T47D (cell line): ENCODE measurements around the gene C9orf153.
"Not testable (repeated sequence)": the region's sequence is repeated elsewhere in the genome, so short reads cannot be mapped to it uniquely, and the experiment has no call there.

Source experiments
- DNase-seq, 2 experiments: peaks; one replicate each; pipeline versions ENCODE4 v3.0.0 to v3.0.0-alpha.2; 2011 to 2012; ENCODE audit warnings: low read depth in 1 of 2, low spot score in 1 of 2
- JUND ChIP-seq: IDR thresholded peaks from 2 replicates; pipeline ENCODE4 v1.6.1; 2012; ENCODE audit warnings: low read depth
- in situ Hi-C: cut with HindIII; loops from 2 replicates; pipeline ENCODE4 v1.10.0; 2016; ENCODE audit warnings: low sequenced_read_pairs, low pct_unique_long_range_greater_than_20kb

C9orf153 gene

DNA sequence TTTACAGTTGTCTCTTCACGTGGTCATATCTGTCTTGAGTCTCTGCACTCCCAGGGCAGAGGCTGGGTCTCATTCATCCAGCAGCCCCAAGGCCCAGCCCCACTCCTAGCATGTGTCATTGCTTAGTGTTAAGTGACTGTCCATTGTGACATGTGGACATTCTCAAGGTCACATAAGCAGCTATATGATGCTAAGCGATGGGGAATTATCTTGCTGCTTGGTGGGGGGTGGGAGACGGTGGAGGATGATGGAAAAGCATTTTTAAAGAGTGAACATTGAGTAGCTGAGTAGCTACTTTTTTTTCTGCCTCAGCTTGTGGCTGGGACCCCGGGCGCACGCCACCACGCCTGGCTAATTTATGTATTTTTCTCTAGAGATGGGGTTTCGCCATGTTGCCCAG, at the start of gene C9orf153:
C9orf153 (minus strand) TSS at position 101 of the 400 bp plus-strand sequence. CDS start 30,054 bp downstream, outside the sequence.
- in situ Hi-C loops: no loop called here
- TF ChIP-seq JUND: no peak
- DNase-seq: no peak

DNA sequence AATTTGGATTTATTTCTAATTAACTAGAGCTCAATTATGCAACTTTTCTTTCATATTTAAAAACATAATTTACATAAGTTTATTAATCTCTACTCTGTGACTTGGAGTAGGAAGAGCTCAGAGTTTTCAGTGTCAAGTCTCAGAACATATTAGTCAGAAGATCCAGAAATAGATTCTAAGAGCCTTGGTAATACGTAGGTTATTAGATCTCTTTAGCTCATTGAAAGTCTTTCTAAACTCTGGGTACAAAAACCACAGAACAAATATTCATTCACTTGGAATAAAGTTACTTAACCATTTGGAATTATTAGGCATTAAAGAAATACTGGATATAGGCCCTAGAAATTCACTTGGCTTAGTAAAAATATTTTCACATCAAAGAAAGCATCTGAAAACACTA, 49.2 kb upstream of the C9orf153 start:
- TF ChIP-seq JUND: no peak
- no peak for DNase-seq
- in situ Hi-C loops: no loop called here

DNA sequence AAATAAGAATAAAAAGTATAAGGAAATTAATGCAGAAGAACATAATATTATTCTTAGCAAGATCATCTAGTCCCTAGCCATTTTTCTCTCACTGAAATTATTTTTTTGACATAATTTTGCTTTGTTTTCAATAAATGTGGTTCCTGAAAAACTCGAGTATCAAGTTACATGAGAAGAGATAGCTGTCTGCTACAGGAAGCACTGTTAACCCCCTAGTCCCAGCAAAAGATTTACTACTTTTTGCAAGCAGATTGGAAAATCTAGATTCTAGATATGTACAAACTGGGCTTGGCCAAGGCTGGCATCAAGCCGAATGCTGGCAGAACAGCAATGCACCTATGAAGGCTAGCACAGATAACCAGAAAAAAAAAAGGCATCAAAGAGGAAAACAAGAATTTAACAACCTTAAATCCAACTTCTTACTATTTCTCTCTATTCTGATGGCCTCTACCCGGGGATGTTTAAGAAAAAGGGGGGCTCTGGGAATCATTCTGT, 44.8 kb upstream of the C9orf153 start:
- DNase-seq: no peak
- no peak for TF ChIP-seq JUND
- in situ Hi-C loops: no loop called here

DNA sequence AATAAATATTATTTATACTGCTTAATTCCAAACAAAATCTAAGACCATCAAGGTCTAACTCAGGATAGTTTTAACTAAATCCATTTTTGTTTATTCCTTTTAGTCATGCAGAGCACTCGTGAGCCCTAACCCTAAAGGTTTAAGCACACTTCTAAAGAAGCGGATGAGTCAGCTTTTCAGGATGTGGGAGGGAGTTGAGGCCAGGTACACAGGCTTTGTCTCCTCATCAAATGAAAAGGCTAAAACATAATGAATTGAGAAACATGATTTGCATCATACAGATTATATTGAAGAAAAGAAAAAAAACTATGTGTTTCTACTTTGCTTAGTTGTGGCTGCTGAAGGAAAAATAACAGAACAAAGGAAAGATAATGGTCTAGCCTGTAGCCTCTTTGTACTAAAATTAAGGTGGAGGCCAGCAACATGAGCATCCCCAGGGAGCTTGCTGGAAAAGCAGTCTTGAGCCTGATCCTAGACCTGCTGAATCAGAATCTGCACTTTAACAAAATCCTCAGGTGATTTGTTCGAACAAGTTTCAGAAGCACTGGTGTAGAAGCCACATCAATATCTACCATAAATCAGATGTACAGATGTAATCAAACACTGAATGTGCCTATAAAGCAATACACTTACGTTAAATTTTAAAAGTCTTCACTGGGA, 44.0 kb upstream of the C9orf153 start:
- DNase-seq: no peak
- no peak for TF ChIP-seq JUND

DNA sequence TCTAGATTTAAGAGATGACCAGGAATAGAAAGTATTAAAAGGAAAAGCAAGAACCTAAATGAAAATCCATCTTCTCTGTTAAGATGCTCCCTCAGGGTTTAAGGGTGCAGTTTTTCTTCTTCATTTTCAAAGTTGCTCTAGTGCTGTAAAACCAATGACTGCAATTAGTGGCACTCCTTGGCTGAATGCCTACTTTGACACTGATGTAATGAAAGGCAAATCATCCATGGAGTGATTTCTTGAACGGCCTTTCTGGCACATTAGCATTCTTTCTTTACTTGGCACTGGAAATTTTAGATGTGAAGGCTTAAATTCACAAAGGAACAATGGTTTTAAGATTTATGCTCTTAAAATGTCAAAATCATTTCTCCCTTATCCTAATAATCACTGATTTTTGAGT, 42.2 kb upstream of the C9orf153 start:
- in situ Hi-C loops: no loop called here
- no peak for TF ChIP-seq JUND
- DNase-seq: no peak

More for the DNA sequence above, 44.0 kb upstream of the C9orf153 start:
- in situ Hi-C loops: no loop called here

DNA sequence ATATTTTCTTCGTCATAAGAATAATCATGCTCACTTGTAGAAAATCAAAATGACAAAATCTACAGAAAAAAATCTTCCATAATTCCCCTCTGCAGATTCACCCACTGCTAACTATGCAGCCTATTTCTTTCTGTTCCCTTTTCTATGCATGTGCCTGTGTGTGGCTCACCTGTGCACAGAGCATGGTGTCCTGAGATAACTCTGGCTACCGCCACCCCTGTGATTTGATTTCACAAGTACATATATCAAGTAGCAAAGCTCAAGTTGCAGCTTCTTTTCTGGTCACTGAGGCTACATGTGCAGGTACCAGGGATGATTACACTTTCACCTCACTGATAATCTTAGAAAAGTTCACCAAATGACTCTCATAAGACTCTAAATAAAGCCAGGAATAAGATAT, 41.2 kb upstream of the C9orf153 start:
- in situ Hi-C loops: no loop called here
- no peak for DNase-seq
- TF ChIP-seq JUND: no peak

DNA sequence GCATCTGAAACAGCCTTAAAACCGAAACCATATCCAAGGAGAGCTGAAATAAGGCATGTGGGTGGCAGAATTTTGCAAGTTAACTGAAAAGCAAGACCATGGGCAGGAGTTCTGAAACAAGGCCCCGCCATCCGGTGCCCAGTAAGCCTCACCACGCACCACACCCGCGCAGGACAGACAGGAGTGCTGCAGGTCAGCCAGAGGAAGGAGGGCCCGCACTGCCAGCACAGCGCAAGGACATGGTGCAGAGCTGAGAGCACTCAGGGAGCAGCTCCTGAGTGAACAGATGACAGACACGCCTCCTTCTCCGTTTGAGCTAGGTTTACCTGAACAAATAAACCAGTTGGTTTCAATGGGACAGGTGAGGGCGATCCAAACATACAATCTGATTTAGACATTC, 39.4 kb upstream of the C9orf153 start:
- no peak for TF ChIP-seq JUND
- DNase-seq: no peak
- in situ Hi-C loops: no loop called here

DNA sequence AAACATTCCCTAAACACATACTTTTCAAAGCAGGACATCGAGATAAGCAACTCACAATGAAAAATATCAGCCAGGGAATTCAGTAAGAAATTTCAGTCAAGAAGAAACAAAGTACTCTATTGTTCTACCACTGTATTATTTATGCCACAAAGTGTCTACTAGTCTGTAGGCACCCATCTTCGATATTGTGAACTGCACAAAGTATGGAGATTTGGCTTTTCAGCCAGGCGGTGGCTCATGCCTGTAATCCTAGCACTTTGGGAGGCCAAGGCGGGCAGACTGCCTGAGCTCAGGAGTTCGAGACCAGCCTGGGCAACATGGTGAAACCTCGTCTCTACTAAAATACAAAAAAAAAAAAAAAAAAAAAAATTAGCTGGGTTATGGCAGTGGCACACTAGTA, 30.9 kb upstream of the C9orf153 start:
- DNase-seq, in situ Hi-C loops: not testable (repeated sequence)

DNA sequence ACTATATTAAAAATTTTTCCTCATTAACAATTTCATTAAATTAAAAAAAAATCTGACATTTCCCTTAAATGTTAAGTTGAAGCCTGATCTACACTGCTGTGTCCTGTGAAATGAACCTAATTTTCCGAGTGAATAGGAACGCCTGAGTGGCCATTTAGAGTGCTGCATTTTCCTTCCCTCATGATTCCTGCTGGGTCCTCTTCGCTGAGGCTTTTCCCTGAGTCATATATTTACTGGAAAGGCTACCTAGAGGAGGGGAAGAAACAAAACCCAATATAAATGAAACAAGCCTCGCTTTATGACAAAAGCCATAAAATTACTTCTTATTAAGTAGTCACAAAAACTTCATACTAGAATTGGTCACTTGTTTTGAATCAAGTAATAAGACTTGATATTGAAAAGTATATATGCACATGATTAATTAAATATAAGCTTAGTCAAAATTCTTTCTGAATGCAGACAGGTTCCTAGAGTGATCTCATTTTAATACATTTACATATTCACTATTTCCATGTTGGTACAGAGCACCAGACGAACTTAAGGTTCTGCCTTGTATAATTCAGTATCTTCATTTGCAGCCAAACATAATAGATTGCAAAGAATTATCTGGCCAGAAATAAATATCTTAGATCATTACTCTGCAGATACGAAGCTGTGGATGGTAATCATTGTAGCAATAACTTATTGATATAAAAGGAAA, 29.2 kb upstream of the C9orf153 start:
- no peak for TF ChIP-seq JUND
- no peak for DNase-seq

DNA sequence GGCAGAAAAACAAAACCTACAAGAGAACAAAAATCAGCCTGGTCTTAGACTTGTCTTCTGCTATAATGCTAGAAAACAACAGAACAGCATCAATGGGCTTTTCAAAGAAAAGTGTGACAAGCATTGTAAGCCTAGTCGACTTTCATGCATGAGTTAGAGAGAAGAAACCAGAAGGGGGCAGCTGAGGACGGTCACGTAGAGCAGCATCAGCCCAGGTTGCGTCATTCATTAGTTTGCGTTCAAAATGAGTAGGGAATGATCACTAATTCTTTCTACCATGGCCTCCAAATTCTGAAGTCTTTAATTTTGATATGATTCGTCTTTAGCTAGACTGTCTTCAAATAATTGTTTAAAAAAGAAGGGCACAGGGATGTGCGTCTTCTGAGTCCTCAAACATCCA, 27.6 kb upstream of the C9orf153 start:
- TF ChIP-seq JUND: no peak
- DNase-seq: peak in 1 of 2 experiments; percentile 32
- in situ Hi-C loops: no loop called here

More for the DNA sequence above, 29.2 kb upstream of the C9orf153 start:
- in situ Hi-C loops: no loop called here

DNA sequence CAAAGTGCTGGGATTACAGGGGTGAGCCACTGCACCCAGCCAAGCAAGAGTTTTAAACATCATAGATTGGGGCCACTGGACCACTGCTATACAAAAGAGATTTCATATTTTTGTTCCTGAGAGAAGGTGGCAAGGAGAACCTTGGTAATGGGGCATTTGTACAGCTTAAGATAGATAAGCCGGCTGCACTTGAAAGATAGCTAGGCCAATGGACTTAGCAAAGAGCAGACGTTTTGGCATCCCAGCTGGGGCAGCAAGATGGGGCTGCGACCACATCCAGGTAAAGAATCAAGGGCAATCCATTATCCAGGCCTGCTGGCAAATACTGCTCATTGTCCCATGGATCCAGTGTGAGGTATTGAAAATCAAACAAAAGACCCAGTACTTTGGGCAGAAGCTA, 26.8 kb upstream of the C9orf153 start:
- in situ Hi-C loops: no loop called here
- no peak for TF ChIP-seq JUND
- no peak for DNase-seq

DNA sequence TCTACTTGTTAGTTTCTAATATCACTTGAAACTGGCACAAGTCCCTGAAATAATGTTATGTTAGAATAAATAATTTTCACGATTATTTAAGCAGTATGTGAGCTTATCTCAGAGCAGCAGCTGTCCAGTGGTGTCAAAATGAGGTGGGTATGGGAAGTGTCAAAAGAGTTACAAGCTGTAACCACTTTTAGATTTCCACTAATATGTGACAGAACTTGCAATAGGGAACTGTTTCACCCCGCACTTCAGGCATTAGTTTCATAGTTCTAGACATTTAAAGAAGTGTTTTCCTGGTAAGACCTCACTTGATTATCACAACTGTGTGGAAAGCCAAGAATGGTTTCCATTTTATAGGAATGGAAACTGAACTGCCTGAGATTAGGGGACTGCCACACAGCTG, 25.8 kb upstream of the C9orf153 start:
- in situ Hi-C loops: no loop called here
- TF ChIP-seq JUND: no peak
- no peak for DNase-seq

DNA sequence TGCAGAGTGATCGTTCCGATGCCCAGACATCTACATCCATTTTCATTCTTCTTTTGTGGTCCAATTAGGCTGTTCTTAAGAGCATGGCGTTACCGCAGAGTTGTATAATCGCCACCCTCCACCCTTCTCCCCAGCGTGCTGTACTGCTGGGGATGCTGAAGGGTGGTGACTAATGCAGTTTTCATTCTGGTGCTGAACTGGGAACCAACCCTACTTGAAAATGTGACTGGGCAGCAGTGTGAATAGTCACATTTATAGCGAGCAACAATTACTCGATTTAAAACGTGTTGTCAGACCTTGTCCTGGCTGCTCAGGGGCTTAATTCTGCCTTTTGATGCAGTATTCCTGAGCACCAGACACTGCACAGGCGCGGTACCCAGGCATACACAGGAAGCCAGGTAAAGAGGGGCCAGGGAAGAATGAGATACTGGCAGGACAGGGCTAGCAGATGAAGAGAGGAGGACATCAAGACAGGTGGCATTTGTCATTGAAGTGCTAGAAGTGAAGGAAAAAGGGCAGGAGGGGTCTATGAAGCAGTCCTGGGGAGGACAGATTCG, 23.6 kb upstream of the C9orf153 start:
- no peak for DNase-seq

More for the DNA sequence above, 23.6 kb upstream of the C9orf153 start:
- in situ Hi-C loops: no loop called here
- TF ChIP-seq JUND: no peak
